ENCODE measurements around the gene ERC1.

The ERC1 gene

DNA sequence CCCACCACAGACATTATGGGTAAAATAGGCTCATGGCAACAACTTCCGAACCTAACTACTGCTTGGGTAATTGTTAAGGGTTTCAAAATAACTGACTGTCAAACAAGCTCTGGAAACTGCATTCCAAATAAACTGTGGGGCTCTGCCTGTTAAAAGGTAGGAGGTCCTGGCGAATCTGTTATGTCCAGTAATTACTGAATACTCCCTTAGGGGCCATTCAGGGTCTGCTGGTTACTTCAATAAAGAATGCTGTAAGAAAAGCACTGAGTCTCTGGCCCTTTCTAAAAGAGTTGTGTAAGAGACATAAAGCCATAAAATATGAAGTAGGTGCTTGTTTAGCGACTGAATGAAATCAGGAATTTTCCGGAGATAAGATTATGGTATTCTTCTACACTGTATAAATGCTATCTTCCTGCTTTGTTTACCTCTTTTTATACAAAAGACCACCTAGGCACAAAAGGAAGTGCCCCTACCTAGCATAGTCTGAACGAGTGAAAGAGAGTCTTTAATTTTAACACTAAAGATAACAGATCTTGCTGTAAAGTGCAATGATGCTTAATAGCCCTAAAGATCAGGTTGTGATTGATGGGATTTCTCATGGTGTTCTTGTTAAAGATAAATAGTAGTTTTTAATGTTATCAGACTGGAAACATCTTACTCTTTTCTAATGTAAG lies 475.6 kb downstream of the ERC1 start:
- no peak for DNase-seq

DNA sequence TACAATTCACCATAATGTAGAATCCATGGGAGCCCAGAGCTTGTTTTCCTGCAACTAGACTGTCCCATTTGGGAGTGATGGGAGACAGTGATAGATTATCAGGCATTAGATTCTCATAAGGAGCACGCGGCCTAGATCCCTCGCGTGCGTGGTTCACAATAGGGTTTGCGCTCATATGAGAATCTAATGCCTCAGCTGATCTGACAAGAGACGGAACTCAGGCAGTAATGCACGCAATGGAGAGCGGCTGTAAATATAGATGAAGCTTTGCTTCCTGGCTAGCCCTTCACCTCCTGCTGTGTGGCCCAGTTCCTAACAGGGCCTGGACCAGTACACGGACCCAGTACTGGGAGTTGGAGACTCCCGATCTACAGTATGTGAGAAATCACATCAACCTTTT lies 476.7 kb downstream of the ERC1 start:
- DNase-seq: no peak

DNA sequence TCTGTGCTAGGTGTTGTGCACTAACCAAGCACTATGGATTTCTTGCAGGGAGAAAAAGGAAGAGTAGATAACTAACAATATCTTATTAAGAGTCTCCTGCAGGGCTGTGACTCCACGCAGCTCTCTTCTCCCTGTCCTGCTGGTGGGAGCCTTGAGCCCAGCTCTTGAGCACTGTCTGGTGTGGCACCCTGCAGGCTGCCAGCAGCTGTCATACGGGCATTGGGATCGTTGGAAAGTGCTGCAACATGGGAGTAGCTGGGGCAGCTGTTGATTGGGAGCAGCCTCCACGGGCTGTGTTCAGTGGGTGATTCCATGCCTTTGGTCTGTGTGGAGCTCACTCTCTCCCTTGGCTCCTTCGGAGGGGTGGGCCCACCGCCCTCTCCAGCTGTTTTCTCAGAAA lies 478.0 kb downstream of the ERC1 start:
- DNase-seq: no peak

DNA sequence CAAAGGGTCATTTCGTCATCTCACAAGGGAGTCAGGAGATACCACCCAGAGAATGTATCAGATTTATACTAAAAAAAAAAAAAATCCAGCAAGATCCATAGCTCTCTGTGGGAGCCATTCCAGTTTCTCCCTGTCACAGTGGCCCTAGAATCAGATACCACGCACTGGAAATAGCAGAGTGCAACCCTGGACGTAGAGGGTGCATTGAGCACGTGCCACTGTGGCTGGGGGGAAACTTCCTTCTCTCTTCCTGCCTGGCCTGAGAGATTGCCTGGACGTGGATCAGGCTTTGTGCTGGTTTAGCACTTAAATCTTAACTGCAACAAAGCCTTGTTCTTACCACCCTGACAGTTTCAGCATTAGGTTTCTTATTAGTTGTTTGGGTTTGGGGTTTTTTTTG lies 479.0 kb downstream of the ERC1 start:
- DNase-seq: no peak

DNA sequence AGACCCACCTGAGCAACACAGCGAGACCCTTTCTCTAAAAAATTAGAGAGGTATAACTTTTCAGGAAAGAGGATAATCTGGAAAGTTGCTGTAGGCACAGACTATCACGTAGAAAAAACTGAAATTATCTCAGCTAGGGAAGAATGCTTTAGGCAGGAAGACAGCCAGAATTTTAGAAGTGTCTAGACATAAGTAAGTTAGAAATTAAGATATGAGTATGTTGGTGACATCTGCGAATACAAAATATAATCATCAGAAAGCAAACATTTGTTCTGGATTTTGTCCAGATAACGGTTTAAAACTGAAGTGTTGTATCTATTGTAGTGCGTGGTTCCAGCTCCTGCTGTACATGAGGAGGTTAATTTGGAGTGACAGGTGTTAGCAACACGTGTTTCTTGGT lies 480.2 kb downstream of the ERC1 start:
- no peak for DNase-seq

DNA sequence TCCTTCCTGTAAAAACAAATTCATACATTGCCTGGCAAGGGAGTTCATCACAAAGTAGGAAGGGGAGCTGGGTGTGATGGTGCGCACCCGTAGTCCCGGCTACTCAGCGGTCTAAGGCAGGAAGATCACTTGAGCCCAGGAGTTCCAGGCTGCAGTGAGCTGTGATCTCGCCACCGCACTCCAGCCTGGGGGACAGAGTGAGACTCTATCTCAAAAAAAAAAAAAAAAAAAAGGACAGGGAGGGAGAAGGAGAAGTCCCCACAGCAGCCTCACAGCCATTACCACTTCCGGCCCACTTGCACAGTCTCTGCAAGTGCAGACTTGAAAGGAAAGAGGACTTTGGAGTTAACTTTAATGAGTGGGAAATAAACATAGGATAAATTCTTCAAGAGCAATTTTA lies 482.4 kb downstream of the ERC1 start:
- DNase-seq: no peak

DNA sequence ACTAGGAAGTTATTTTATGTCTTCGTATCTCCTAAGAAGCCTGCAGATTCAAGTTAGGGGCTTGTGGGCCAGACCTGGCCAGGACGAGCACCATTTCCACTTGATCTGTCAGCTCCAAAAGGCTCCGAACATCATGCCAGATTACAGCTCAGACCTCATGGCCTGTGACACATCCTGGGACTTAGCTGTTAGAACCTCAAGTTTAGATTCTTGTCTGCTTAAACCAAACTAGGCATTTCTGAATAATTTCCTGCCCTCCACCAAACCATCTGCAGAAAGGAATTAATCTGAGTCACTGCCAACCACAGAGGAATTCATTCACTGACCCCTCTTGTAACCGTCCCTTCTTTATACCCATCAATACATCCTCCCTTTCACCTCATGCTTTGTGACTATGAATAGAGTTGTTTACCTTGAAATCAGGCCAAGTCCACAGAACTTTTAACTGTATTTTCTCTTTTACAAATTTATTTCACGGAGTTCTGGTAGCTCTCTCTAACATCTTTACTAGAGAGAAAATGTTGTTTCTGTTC lies 483.1 kb downstream of the ERC1 start:
- DNase-seq: no peak

DNA sequence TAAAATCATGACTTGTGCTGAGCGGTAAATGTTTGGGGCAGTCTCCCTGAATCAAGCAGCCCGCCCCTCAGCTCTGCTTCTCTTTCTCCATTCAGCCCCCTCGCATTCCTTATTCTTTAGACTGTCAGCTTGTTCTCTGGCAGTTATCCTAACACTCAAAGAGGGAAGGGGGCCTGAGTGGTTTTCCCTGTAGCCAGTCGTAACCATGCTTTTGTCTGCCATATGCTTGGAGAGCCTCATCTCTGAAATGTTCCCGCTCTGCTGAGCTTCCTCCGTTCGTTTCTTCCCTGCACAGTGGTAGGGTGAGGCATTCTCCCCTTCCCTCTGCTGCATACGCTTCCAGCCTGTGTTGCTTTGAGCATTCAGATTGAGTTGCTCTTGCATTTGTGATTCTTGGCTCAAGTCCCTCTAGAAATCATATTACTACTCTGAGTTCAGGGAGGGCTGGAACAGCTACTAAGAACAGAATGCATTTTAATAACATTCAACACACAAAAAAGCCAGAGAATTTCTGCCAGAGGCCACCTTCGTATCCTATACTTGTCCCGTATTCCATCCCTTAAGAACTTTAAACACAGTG lies 483.6 kb downstream of the ERC1 start:
- no peak for DNase-seq

DNA sequence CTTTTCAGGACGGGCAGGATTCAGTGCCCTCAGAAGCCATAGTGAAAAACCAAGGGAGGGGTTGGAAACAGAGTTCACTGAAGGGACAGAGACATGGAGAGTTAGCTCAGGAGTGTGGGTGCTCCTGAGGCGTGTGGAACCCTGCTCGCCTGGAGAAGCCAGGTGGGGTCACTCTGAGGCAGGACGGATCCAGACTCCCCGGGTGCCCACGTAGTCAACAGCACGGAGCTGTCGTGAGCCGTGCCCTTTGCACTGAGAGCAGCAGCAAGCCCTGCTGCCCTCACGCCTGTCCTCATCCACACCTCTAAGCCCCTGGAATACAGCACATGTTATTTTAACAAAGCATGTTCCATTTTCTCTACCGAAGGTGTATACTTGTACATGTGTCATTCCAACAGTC lies 488.6 kb downstream of the ERC1 start:
- DNase-seq: no peak

DNA sequence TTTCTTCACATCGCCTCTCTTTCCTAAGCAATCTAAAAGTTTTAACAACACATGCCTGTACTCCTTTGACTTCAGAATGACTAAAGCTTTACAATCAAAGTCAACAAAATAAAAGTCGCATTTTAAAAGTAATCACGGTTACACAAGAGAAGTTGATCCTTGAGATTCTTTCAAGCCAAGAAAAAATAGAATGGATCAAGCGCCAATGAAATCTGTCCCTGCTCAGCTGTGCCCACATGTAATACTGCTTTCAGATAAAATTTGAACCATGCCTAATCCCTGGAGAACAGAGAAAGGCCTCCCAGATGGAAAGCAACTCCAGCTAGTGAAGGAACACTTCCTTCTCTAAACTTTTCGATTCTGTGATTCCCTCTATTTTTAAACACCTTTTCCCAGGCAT lies 490.3 kb downstream of the ERC1 start:
- DNase-seq: no peak

DNA sequence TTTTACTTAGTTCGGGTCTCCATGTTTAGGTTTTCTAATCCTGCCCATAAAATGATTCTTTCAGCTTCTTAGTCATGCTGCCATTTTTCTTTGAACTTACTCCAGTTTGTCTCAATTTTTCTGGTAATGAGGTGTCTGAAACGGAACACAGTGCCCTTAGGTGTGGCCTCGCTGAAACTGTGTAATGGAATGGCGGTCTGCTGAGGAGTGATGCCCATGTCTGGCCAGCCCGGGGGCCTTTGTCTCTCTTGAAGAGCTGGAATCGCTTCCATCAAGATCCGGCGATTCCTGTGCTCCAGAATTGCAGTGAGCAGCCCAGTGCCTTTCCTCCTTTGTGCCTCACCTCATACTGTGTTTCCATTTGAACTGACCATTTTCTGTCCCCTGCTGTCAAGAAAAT lies 490.9 kb downstream of the ERC1 start:
- no peak for DNase-seq

DNA sequence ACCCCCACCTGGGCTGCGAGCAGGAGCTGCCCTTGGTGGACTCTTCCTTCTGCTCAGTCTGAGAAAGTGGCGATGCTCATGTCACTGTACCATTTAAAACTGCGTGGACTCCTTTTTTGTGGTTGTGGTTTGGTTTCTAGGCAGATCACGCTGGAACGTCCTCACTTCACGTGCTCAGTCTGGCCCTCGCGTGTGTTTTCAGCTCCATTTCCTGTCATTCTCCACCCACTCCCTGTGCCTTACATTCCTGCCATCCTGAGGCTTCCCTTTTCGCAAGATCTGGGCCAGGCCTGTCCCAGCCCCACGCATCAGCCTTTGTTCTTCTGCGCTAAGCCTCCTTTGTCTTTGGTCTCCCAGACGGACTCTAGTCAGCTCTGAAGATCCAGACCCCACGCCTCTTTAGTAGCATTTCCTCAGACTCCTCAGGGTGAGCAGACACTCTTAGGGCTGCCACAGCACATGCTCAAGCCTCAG lies 497.9 kb downstream of the ERC1 start:
- peak; percentile 64 for DNase-seq

DNA sequence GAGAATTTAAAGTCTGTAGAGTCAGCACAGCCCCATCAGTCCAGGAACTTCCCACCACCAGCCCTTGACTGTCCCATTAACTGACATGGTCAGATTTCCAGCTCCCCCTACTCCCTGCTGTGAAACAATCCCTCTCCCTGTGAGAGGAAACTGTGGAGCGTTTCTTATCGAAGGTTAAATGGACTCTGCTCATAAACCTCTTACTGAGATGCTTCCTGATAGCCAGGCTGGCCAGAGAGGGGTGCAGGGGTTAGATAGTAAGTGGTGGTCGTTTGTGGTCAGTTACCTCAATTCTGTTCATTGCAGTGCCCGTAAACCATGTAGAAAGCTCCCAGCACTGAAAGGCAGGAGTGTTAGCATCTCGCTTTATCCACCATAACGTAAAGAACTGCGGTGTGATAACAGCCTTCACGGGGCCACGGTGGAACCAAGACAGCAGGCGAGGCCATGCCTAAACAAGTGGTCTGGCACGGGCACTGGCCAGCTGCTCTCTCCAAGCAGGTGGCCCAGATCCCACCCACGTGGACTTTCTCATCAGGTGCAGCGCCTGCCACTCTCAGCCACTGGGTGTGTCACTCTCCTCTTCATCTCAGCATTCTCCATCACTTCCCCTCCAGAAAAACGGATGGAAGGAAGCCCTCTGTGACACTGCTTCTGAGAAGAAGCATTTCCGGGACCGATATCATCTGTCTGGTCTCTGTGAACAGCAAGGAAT lies 501.1 kb downstream of the ERC1 start:
- peak; percentile 37 for DNase-seq

DNA sequence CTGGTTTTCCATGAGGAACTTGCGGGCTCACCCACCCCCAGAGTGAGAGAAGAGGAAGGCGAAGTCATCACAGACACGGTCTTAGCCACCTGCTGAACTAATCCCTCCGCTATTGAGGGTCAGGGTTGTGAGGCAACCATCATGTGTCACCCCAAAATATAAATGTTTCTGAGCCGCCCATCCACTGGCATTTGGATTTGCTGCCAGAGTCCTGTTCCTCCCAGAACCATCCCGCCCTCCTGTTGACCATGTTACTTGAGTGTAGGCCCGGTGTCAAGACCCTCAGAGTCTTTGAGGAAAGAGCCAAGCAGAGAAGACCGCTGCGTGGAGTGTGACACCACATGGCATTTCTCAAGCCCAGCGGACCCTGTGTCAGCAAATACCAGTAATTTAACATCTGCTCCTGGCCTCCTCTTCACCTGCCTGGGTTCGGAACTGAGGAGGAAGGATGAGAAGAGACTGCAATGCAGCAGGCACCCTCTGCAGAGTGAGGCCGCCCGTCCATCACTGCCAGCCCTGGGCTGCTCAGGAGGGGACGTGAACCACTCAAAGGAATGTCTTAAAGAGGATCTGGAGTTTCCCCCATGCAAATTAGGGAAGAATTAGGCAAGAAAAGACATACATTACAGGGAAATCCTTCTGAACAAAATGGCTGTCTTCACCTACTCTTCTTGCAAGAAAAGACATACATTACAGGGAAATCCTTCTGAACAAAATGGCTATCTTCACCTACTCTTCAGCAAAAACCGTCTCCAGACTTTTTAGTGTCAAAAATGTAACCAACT lies 502.9 kb downstream of the ERC1 start:
- DNase-seq: peak; percentile 46

DNA sequence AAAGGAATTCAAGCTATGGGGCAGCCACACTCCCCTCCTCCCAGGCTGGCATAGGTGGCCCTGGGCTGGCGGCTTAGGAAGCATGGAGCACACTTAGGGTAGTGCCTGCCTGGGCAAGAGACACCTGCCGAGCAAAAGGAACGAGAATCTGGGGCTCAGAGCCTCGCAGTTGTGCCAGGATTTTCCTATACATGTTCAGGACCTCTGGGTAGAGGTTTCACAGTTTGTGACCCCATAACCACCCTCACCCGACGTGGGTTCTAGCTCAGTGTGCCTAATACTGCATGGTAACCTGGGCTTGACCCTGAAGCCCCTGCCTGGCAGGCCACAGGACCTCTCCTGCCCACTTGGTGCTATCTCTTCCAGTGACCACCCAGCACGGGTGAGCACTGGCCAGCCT lies 503.8 kb downstream of the ERC1 start:
- DNase-seq: peak; percentile 11

DNA sequence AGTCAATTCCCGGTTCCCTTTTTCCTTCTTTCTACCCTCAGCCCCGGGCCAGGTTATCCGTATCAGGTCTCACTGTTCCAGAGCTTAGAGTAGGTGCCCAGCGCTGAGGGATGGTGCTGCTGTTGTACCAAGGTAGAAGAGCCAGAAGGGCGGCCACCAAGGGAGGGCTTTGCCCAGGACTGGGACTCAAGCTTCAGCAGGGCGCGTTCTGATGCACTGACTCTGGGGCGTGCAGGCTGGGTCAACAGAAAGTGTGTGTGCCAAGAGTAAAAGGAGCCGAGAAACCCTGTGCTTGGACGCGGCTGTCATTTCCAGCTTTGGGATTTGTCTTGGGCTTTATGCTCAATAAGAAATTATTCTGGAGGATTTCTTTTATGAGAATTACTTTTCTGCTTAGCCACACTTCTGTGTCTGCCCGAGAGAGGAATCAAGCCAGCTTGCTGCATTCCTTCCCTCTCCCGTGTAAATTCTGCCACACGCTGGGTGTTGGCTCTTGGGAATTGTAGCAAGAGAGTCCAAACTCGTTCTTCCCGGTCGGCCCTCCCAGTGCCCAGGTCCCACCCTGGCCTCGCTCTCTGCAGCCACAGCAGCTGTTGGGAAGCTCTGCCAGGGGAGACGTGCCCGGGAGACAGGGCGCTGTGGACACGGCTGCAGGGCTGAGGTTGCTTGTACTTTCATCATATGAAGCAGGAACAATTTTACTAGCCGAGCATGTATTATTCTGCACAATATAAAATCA lies 505.3 kb downstream of the ERC1 start:
- DNase-seq: peak; percentile 44

DNA sequence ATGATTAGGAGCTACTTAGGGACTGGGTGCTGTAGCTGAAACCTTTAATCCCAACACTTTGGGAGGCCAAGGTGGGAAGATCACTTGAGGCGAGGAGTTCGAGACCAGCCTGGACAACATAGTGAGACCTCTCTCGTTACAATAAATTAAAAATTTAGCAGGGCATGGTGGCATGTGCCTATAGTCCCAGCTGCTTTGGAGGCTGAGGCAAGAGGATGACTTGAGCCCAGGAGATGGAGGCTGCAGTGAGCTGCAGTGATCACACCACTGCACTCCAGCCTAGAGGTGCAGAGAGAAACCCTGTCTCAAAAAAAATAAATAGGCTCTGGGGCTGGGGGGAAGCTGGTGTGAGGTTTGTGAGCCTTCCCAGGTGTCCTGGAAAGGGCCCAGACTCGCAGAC lies 506.1 kb downstream of the ERC1 start:
- no peak for DNase-seq

DNA sequence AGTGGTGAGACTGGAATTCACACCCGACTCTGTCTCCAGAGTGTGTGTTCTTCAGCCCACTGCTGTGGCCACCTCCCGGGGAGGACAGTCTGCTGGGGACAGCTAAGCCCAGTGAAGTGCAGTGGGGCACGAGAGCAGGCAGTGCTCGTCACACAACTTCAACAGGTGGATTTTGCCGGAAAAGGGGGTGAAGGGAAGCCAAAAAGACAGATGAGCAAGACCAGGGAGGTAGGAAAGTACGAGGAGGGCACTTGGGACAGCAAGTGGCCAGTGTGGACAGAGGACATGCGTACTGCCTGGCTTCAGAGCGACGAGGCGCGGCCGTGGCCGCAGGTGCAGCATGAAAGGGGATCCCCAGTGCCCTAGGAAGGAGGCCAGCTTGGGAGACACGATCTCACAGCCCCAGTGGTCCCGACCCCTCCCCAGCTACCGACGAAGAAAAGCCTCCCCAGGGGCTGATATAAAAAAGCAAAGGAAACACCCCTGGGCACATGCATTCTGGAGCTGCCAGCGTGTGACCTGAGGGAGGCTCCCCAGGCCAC lies 507.2 kb downstream of the ERC1 start:
- no peak for DNase-seq

DNA sequence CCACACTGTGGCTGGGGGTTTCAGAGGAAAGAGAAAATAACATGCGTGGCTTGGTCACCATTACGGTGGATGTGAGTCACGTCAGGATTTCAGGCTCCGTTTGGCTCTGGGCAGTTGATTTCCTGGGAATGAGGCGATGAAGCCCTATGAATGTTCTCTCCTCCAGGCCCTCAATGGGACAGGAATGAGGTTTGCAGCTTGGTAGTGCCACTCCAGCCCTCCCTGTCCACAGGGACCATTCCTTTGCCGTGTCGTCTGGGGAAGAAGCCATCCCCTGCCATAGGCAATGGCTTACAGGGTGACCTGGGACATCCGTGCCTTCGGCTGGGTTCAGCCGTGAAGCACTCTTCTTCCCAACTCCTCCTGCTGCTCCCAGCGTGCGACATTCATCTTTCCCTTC lies 508.3 kb downstream of the ERC1 start:
- DNase-seq: no peak

DNA sequence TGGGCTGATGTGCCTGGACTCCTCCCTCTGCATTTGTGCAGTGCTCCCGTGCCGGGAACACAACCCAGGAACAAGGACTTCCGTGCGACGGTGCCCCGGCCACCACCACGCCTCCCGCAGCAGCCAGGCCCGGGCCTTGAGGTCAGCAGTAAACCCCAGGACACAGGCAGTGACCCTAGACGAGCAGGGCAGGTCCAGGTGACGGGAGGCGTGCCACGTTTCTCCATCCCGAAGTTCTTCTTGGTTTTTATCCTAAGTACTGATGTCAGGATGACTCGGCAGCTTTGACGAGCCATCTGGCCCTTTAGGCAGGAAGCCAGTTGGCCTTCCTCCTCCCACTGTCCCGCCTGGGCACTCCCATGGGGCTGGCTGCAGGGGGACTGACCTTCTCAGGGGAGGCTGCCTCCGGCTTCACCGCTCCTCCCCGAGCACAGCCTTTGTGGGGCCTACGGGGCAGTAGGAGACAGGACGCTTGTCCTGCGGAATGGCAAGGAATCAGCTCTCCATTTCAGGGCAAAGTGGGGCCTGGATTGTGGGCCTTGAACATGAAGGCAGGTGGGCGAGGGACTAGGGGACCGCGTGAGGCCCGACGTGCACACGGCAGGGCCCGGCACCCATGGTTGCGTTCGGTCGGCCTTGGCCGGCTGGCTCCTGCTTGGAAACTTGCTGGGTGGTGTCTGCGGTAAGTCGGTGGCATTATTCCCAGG lies 509.2 kb downstream of the ERC1 start:
- DNase-seq: peak; percentile 11

DNA sequence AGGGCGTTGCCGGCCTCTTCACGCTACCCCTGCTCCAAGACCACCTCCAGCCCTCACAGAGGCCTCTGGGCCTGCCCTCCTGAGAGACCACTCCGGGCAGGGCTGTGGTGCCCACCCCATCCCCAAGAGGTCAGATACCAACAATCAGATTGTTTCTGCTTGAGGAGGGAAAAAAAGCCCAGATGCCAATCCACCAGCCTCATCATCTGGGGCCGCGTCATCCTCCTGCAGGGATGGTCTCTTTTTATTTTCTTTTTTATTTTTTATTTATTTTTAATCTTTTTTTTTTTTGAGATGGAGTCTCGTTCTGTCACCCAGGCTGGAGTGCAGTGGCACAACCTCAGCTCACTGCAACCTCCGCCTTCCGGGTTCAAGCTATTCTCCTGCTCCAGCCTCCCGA lies 510.0 kb downstream of the ERC1 start:
- no peak for DNase-seq
